CD14-positive monocyte (primary cell): ENCODE measurements around the gene AGAP9. TPM values are rescaled to one million over a fixed set of nuclear protein-coding genes. Genes with fewer than 3 reads are reported as not detected.
"Not testable (repeated sequence)": the region's sequence is repeated elsewhere in the genome, so short reads cannot be mapped to it uniquely, and the experiment has no call there.

ENCODE experiments used
- DNase-seq, 3 donors: peaks; one replicate each; pipeline ENCODE4 v3.0.0-alpha.2; 2011 to 2022
- H2AFZ ChIP-seq: 2 replicates; pipeline ENCODE4 v1.6.0; 2012; ENCODE audit warnings: mild to moderate bottlenecking, low read depth, low read length, inconsistent platforms; ENCODE audit not compliant: insufficient read depth, poor library complexity, severe bottlenecking
- H3K27ac ChIP-seq, 2 donors: 1 replicate in 1 of 2; 2 replicates in 1 of 2; pipeline ENCODE4 v1.5.1; 2012 to 2013; ENCODE audit warnings: low read length in 2 of 2, control low read depth in 1 of 2, inconsistent platforms in 1 of 2, low read depth in 1 of 2, mild to moderate bottlenecking in 1 of 2
- H3K27me3 ChIP-seq, 2 donors: one replicate each; pipeline versions ENCODE4 v1.6.0 to v1.6.1; 2011 to 2013; ENCODE audit warnings: low read length in 2 of 2; ENCODE audit not compliant: control insufficient read depth in 2 of 2, insufficient read depth in 2 of 2
- H3K36me3 ChIP-seq, 2 donors: replicated peaks in 1 of 2; 1 replicate in 1 of 2; 2 replicates in 1 of 2; pipeline versions ENCODE4 v1.5.1 to v1.6.1; 2012 to 2013; ENCODE audit warnings: low read length in 2 of 2, control low read depth in 1 of 2, inconsistent platforms in 1 of 2, mild to moderate bottlenecking in 1 of 2; ENCODE audit not compliant: insufficient read depth in 2 of 2, control insufficient read depth in 1 of 2
- H3K4me1 ChIP-seq, 2 donors: 1 replicate in 1 of 2; 2 replicates in 1 of 2; pipeline versions ENCODE4 v1.5.1 to v1.6.1; 2012 to 2013; ENCODE audit warnings: low read length in 2 of 2, control low read depth in 1 of 2, inconsistent platforms in 1 of 2, mild to moderate bottlenecking in 1 of 2, moderate library complexity in 1 of 2; ENCODE audit not compliant: insufficient read depth in 2 of 2, control insufficient read depth in 1 of 2
- H3K4me2 ChIP-seq: replicated peaks from 2 replicates; pipeline ENCODE3; 2012; ENCODE audit warnings: low read length, moderate library complexity, mild to moderate bottlenecking; ENCODE audit not compliant: poor library complexity, severe bottlenecking; ENCODE audit errors: extremely low read depth
- H3K4me3 ChIP-seq, 3 experiments: fragments of 200-600 bp in 1 of 3; sonication (generic) in 1 of 3; replicated peaks in 1 of 3; 1 replicate in 2 of 3; 2 replicates in 1 of 3; pipeline ENCODE4 v1.5.1; 2011 to 2013; ENCODE audit warnings: low read length in 3 of 3, mild to moderate bottlenecking in 3 of 3, control low read depth in 2 of 3, low read depth in 2 of 3, inconsistent platforms in 1 of 3, moderate library complexity in 1 of 3
- H3K79me2 ChIP-seq: 2 replicates; pipeline ENCODE4 v1.6.0; 2012; ENCODE audit warnings: mild to moderate bottlenecking, control low read depth, inconsistent platforms, low read length, moderate library complexity; ENCODE audit not compliant: insufficient read depth
- H3K9ac ChIP-seq: 2 replicates; pipeline ENCODE4 v1.6.0; 2017; ENCODE audit warnings: low read length, mild to moderate bottlenecking; ENCODE audit not compliant: insufficient read depth, poor library complexity, severe bottlenecking
- H3K9me3 ChIP-seq, 2 donors: replicated peaks in 1 of 2; 1 replicate in 1 of 2; 2 replicates in 1 of 2; pipeline versions ENCODE4 v1.5.1 to v1.6.1; 2012 to 2013; ENCODE audit warnings: low read length in 2 of 2, control low read depth in 1 of 2; ENCODE audit not compliant: control insufficient read depth in 1 of 2, insufficient read depth in 1 of 2
- H4K20me1 ChIP-seq: 2 replicates; pipeline ENCODE4 v1.6.0; 2012; ENCODE audit warnings: mild to moderate bottlenecking, low read length, control low read depth, moderate library complexity; ENCODE audit not compliant: insufficient read depth
- H3K27ac Mint-ChIP-seq, 7 donors: one replicate each; pipeline ENCODE4 v1.8.0; 2020; ENCODE audit warnings: mild to moderate bottlenecking in 7 of 7, mixed read lengths in 7 of 7, moderate library complexity in 6 of 7, inconsistent platforms in 2 of 7
- H3K27me3 Mint-ChIP-seq, 3 donors: one replicate each; pipeline ENCODE4 v1.8.0; 2021 to 2022; ENCODE audit warnings: low read depth in 3 of 3, mild to moderate bottlenecking in 3 of 3, mixed read lengths in 3 of 3, moderate library complexity in 3 of 3, inconsistent platforms in 1 of 3
- H3K36me3 Mint-ChIP-seq, 2 donors: one replicate each; pipeline ENCODE4 v1.8.0; 2020; ENCODE audit warnings: mixed read lengths in 2 of 2, inconsistent platforms in 1 of 2, mild to moderate bottlenecking in 1 of 2
- H3K4me1 Mint-ChIP-seq: one replicate; pipeline ENCODE4 v1.8.0; 2020; ENCODE audit warnings: mild to moderate bottlenecking, mixed read lengths
- H3K4me3 Mint-ChIP-seq, 2 donors: one replicate each; pipeline ENCODE4 v1.8.0; 2020; ENCODE audit warnings: mild to moderate bottlenecking in 2 of 2, mixed read lengths in 2 of 2, moderate library complexity in 1 of 2
- H3K9me3 Mint-ChIP-seq, 7 donors: one replicate each; pipeline ENCODE4 v1.8.0; 2020 to 2022; ENCODE audit warnings: mixed read lengths in 7 of 7, mild to moderate bottlenecking in 6 of 7, moderate library complexity in 6 of 7, inconsistent platforms in 2 of 7
- WGBS: methylation state at CpG from one replicate; pipeline ENCODE4 v1.1.5; 2013; ENCODE audit warnings: missing lambda C conversion rate; ENCODE audit not compliant: insufficient coverage; 5-methylcytosine and 5-hydroxymethylcytosine counted together
- intact Hi-C, 2 donors: fragments of 100-400 bp; cut with micrococcal nuclease; formaldehyde crosslinking; loops; one replicate each; pipeline versions ENCODE4 v1.15.0 to v1.15.1; 2023
- polyA plus RNA-seq, 3 donors: library from polyadenylated mRNA; depleted of rRNA in 1 of 3; unstranded in 2 of 3; stranded (reverse) in 1 of 3; fragments of 300-500 nt in 2 of 3; fragments of >200 nt in 1 of 3; fragmentation: Illumina TruSeq in 2 of 3; gene quantifications; 1 replicate in 2 of 3; 2 replicates in 1 of 3; pipeline ENCODE4 v1.2.3, GENCODE V29; 2012 to 2021

Gene AGAP9
- polyA plus RNA-seq, 3 donors = 0.24 to 11.2 TPM; not detected in 1

- H3K4me1 ChIP-seq, H3K4me3 ChIP-seq, H2AFZ ChIP-seq, H3K27ac Mint-ChIP-seq, H3K36me3 ChIP-seq, H3K79me2 ChIP-seq, H3K4me3 Mint-ChIP-seq, H4K20me1 ChIP-seq, H3K27me3 ChIP-seq, H3K4me2 ChIP-seq, H3K9ac ChIP-seq, intact Hi-C loops, H3K9me3 Mint-ChIP-seq, H3K4me1 Mint-ChIP-seq, H3K27me3 Mint-ChIP-seq, H3K27ac ChIP-seq, H3K36me3 Mint-ChIP-seq, DNase-seq, H3K9me3 ChIP-seq: not testable (repeated sequence)
- no CpG with 5 or more reads among the region's 47 CpGs for WGBS
These were observed 42.1 kb upstream of the AGAP9 start for GRCh38 chr10:47565517-47565920.

- H3K9me3 ChIP-seq, H3K4me3 Mint-ChIP-seq, H3K27ac ChIP-seq, H3K4me2 ChIP-seq, H3K4me1 Mint-ChIP-seq, H2AFZ ChIP-seq, intact Hi-C loops, H3K9ac ChIP-seq, H3K27me3 ChIP-seq, H3K9me3 Mint-ChIP-seq, H4K20me1 ChIP-seq, H3K4me3 ChIP-seq, H3K36me3 Mint-ChIP-seq, DNase-seq, H3K27me3 Mint-ChIP-seq, H3K4me1 ChIP-seq, H3K36me3 ChIP-seq, H3K27ac Mint-ChIP-seq, H3K79me2 ChIP-seq: not testable (repeated sequence)
- no CpG with 5 or more reads among the region's 27 CpGs for WGBS
These were observed 41.5 kb upstream of the AGAP9 start for GRCh38 chr10:47564953-47565352.

DNA sequence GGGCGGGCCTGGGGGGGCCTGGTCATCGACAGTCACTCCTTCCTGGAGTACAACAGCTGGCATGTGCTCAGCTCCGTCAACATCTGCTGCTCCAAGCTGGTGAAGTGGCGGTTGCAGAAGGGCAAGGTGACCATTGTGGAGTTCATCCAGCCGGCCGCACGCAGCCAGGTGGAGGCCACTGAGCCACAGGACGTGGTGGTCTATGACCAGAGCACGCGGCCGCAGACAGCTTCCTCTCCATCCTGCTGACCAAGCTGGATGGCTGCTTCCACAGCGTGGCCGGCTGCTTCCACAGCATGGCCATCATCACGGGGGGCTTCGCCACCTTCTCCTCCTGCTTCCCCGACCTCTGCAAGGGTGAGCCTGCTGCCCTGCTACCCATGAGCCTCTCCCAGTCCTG, 40.9 kb upstream of the AGAP9 start:
- intact Hi-C loops, H3K27me3 ChIP-seq, H3K4me2 ChIP-seq, H3K36me3 ChIP-seq, H3K4me3 ChIP-seq, H3K79me2 ChIP-seq, H3K36me3 Mint-ChIP-seq, H3K9me3 ChIP-seq, H4K20me1 ChIP-seq, H3K9me3 Mint-ChIP-seq, H3K27ac Mint-ChIP-seq, H3K27ac ChIP-seq, H2AFZ ChIP-seq, DNase-seq, H3K27me3 Mint-ChIP-seq, H3K4me1 ChIP-seq, H3K9ac ChIP-seq, H3K4me3 Mint-ChIP-seq, H3K4me1 Mint-ChIP-seq: not testable (repeated sequence)
- WGBS = no CpG with 5 or more reads among the region's 16 CpGs

DNA sequence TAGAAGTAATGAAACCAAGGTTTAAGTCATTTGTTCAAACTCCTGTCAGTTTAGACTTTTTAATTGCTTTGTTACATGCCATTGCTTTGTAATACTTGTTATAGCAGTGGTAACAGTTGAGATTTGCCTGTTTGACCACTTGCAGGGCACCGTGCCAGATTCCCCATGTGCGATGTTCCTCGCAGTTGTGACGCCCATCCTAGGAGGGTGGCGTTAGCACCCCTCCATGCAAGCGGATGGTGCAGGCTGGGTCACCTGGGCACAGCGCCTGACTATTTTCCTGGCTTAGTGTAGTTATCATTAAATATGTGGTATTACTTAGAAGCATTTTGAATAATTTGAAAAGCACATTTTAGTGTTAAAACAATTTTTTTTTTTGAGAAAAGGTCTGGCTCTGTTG, 37.0 kb upstream of the AGAP9 start:
- H3K9me3 ChIP-seq, intact Hi-C loops, H3K4me3 Mint-ChIP-seq, H3K27me3 Mint-ChIP-seq, H3K79me2 ChIP-seq, H3K4me3 ChIP-seq, H3K36me3 ChIP-seq, H3K27ac Mint-ChIP-seq, H2AFZ ChIP-seq, H3K27ac ChIP-seq, H3K4me1 ChIP-seq, H3K9me3 Mint-ChIP-seq, DNase-seq, H4K20me1 ChIP-seq, H3K27me3 ChIP-seq, H3K36me3 Mint-ChIP-seq, H3K9ac ChIP-seq, H3K4me2 ChIP-seq: not testable (repeated sequence)
- peaks cover 11% of the 10 kb centered on the region for H3K4me1 Mint-ChIP-seq
- 67% methylated on average over 6 of the region's 7 CpGs for WGBS
